Heart left ventricle (tissue), 13 donors: ENCODE results near the gene C2orf92.

Source experiments
- POLR2A ChIP-seq, 2 donors: fragments of 450-650 bp; IDR thresholded peaks; one replicate each; pipeline ENCODE4 v1.6.1; 2017; ENCODE audit warnings: antibody characterized with exemption in 2 of 2, mild to moderate bottlenecking in 2 of 2, moderate library complexity in 2 of 2
- TF ChIP-seq, protein P1 (sequence below), 12 donors: fragments of 200-600 bp; sonication (generic) in 4 of 12; IDR thresholded peaks; one replicate each; pipeline versions ENCODE4 v1.5.0 to v1.8.0; 2018 to 2022; ENCODE audit warnings: antibody characterized with exemption in 12 of 12, mild to moderate bottlenecking in 5 of 12
- donor health status: ischemic (EF 13 %, LVEDD 7.1; RV severe dilation, severe dysfunction).
- donor health status: DM: no; HTN: yes; CAD: no.
- donor health status: DM: no; HTN: no; CAD: no.
- donor health status: ischemic (EF 25% LVEDD 6.9; RV normal size, moderate dysfunction).
- donor health status: ischemic (EF 25% LVEDD 5.7; RV mildly dilated, moderate dysfunction).
- donor health status: ischemic (EF 35%, LVEDD 5.7; RV mildly dilated, moderate dysfunction).
- donor health status: nonischemic (EF 11% LVEDD 7.7; RV severe dilation, severe dysfunction).
- donor health status: DM: yes; HTN: yes; CAD: no.
- donor health status: PGD.
- donor health status: ischemic (EF 29% LVEDD 5.4; RV normal size, mild dysfunction).
- donor health status: nonischemic (EF 23%, LVEDD 6.1; RV moderate dilation, normal function).

DNA sequence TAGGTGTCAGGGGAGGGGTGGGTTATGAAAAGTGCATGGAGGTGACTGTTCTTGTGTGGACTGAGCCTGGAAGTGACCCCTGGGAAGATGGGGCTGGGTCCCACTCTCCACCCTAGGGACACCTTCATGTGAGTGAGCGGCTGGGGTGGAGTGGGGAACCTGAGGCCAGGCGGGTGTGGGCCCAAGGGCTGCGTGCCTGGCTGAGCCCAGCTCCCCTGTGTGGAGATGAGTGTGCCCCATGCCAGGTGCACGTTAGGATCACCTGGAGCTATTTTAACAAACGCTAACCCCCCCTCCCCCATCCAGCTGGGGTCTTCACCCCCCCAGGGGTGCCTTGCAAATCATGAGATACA, 70.4 kb downstream of the C2orf92 start:
- TF ChIP-seq, protein P1, sequence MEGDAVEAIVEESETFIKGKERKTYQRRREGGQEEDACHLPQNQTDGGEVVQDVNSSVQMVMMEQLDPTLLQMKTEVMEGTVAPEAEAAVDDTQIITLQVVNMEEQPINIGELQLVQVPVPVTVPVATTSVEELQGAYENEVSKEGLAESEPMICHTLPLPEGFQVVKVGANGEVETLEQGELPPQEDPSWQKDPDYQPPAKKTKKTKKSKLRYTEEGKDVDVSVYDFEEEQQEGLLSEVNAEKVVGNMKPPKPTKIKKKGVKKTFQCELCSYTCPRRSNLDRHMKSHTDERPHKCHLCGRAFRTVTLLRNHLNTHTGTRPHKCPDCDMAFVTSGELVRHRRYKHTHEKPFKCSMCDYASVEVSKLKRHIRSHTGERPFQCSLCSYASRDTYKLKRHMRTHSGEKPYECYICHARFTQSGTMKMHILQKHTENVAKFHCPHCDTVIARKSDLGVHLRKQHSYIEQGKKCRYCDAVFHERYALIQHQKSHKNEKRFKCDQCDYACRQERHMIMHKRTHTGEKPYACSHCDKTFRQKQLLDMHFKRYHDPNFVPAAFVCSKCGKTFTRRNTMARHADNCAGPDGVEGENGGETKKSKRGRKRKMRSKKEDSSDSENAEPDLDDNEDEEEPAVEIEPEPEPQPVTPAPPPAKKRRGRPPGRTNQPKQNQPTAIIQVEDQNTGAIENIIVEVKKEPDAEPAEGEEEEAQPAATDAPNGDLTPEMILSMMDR (IDR thresholded peaks at IDR 0.05) = no peak
- no peak for TF ChIP-seq POLR2A (IDR thresholded peaks at IDR 0.05)
